Measurements from ENCODE around the gene BICDL1.
"Not testable (repeated sequence)": the region's sequence is repeated elsewhere in the genome, so short reads cannot be mapped to it uniquely, and the experiment has no call there.

The BICDL1 gene, protein sequence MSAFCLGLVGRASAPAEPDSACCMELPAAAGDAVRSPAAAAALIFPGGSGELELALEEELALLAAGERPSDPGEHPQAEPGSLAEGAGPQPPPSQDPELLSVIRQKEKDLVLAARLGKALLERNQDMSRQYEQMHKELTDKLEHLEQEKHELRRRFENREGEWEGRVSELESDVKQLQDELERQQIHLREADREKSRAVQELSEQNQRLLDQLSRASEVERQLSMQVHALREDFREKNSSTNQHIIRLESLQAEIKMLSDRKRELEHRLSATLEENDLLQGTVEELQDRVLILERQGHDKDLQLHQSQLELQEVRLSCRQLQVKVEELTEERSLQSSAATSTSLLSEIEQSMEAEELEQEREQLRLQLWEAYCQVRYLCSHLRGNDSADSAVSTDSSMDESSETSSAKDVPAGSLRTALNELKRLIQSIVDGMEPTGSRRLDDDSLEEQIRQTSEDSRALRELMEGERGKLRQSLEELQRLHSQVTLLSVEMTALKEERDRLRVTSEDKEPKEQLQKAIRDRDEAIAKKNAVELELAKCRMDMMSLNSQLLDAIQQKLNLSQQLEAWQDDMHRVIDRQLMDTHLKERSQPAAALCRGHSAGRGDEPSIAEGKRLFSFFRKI

GRCh38 chr12:119988472-119989360, at the start of gene BICDL1:
BICDL1 (plus strand) TSS chr12:119989236; CDS start chr12:119989869, 633 bp downstream.
- H3K4me3 ChIP-seq (ENCODE audit: low read length): peak within 1 kb of the TSS; percentile 67
- TF ChIP-seq ZNF274 (IDR thresholded peaks at IDR 0.05; ENCODE audit: low read depth, low read length): no peak

- no peak overlapping the region for H3K4me3 ChIP-seq (ENCODE audit: low read length)
- TF ChIP-seq ZNF274 (IDR thresholded peaks at IDR 0.05; ENCODE audit: low read depth, low read length): no peak
These were observed 48.1 kb upstream of the BICDL1 start for GRCh38 chr12:119940897-119941296.

DNA sequence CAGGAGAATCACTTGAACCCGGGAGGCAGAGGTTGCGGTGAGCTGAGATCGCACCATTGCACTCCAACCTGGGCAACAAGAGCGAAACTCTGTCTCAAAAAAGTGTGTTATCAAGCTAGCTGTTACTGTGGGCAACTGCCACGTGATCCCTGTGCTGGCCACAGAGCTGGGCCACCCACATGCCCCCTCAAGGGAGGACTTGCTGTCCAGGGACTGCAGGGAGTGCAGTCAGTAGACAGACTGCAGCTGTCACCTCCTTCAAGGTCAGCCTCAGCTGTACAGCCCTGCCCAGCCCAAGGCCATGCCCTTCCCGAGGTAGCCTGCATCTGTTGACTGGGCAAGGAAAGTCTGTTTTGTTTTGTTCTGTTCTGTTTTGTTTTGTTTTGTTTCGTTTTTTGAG, 46.6 kb upstream of the BICDL1 start:
- H3K4me3 ChIP-seq (ENCODE audit: low read length): no peak overlapping the region
- no peak for TF ChIP-seq ZNF274 (IDR thresholded peaks at IDR 0.05; ENCODE audit: low read depth, low read length)

GRCh38 chr12:119946213-119946612, 42.8 kb upstream of the BICDL1 start:
- TF ChIP-seq ZNF274 (IDR thresholded peaks at IDR 0.05; ENCODE audit: low read depth, low read length): no peak

DNA sequence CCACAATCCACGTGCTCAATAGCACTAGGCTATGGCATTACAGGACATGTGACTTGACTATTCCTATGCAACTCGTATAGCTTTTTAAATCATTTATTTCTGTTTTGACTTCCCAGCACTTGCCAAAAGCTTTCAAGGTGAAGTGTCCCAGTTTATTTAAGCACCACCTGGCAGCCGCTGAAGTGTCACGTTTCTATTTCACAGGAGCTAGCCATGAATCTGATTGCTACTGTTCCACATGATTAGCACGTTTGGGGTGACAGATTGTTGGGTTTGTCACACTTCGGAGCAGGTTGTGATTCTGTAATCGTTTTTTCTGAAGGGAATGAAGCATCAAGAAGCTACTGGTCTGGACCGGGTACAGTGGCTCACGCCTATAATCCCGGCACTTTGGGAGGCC, 39.9 kb upstream of the BICDL1 start:
- no peak overlapping the region for H3K4me3 ChIP-seq (ENCODE audit: low read length)
- TF ChIP-seq ZNF274 (IDR thresholded peaks at IDR 0.05; ENCODE audit: low read depth, low read length): no peak

More at GRCh38 chr12:119946213-119946612, 42.8 kb upstream of the BICDL1 start:
- H3K4me3 ChIP-seq (ENCODE audit: low read length): no peak overlapping the region

- no peak overlapping the region for H3K4me3 ChIP-seq (ENCODE audit: low read length)
- no peak for TF ChIP-seq ZNF274 (IDR thresholded peaks at IDR 0.05; ENCODE audit: low read depth, low read length)
These were observed 39.4 kb upstream of the BICDL1 start for GRCh38 chr12:119949594-119949993.

- no peak overlapping the region for H3K4me3 ChIP-seq (ENCODE audit: low read length)
- TF ChIP-seq ZNF274 (IDR thresholded peaks at IDR 0.05; ENCODE audit: low read depth, low read length): no peak
These were observed 33.0 kb upstream of the BICDL1 start for GRCh38 chr12:119956047-119956446.

- no peak for TF ChIP-seq ZNF274 (IDR thresholded peaks at IDR 0.05; ENCODE audit: low read depth, low read length)
- no peak overlapping the region for H3K4me3 ChIP-seq (ENCODE audit: low read length)
These were observed 31.9 kb upstream of the BICDL1 start for GRCh38 chr12:119957135-119957534.

GRCh38 chr12:119959435-119959834, 29.6 kb upstream of the BICDL1 start:
- no peak for TF ChIP-seq ZNF274 (IDR thresholded peaks at IDR 0.05; ENCODE audit: low read depth, low read length)
- H3K4me3 ChIP-seq (ENCODE audit: low read length): no peak overlapping the region

DNA sequence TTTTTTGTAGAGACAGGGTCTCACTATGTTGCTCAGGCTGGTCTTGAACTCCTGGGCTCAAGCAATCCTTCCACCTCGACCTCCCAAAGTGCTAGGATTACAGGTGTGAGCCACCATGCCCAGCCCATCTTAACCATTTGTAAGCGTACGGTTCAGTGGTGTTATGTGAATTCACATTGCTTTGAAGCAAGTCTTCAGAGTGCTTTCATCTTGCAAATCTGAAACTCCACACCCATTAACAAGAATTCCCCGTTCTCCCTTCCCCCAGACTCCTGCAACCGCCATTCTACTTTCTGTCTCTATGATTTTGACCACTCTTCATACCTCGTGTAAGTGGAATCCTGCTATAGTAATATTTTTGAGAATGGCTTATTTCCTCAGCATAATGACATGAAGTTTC, 24.9 kb upstream of the BICDL1 start:
- H3K4me3 ChIP-seq (ENCODE audit: low read length): no peak overlapping the region
- TF ChIP-seq ZNF274 (IDR thresholded peaks at IDR 0.05; ENCODE audit: low read depth, low read length): no peak

GRCh38 chr12:119964929-119965328, 24.1 kb upstream of the BICDL1 start:
- no peak overlapping the region for H3K4me3 ChIP-seq (ENCODE audit: low read length)
- no peak for TF ChIP-seq ZNF274 (IDR thresholded peaks at IDR 0.05; ENCODE audit: low read depth, low read length)

DNA sequence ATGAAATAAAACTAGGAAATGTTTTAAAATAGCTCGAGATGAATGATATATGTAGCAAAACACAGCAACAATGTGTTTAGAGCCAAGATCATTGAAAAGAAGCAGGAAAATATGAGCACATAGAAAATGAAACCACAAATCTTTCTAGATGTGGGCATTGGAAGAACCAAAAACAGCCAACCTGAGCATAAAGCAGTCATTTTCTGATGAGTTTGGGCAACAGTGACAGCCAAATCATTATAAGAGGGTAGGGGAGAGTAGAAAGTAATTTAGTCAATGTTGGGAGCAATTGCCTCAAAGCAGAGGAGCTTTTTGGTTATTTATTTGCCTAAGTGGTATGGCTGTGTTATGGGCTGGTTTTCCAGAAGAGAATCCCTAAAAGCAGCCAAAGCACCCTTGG, 8.8 kb upstream of the BICDL1 start:
- TF ChIP-seq ZNF274 (IDR thresholded peaks at IDR 0.05; ENCODE audit: low read depth, low read length): no peak
- no peak overlapping the region for H3K4me3 ChIP-seq (ENCODE audit: low read length)

DNA sequence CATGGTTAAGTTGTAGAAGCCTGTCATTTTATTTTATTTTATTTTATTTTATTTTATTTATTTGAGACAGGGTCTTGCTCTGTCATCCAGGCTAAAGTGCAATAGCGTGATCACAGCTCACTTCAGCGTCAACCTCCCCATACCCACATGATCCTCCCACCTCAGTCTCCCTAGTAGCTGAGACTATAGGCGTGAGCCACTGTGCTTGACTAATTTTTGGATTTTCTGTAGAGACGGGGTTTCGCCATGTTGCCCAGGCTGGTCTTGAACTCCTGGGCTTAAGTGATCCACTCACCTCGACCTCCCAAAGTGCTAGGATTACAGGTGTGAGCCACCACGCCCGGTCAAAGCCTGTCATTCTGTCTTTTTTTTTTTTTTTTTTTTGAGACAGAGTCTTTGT, 8.3 kb upstream of the BICDL1 start:
- H3K4me3 ChIP-seq (ENCODE audit: low read length): not testable (repeated sequence)

GRCh38 chr12:119989361-119989730, 310 bp downstream of the BICDL1 start:
- peak overlapping the region; percentile 62; the same call in 1 of the 2 replicates for H3K4me3 ChIP-seq (ENCODE audit: low read length)
- TF ChIP-seq ZNF274 (IDR thresholded peaks at IDR 0.05; ENCODE audit: low read depth, low read length): no peak
